Neural progenitor cell (in vitro differentiated cells): ENCODE results near the gene SLC6A3. TPM values are rescaled to one million over a fixed set of nuclear protein-coding genes. Genes with fewer than 3 reads are reported as not detected.
"Not testable (repeated sequence)": the region's sequence is repeated elsewhere in the genome, so short reads cannot be mapped to it uniquely, and the experiment has no call there.

Source experiments
- DNase-seq: peaks from one replicate; pipeline ENCODE4 v3.0.0-alpha.2; 2016; ENCODE audit warnings: low spot score
- H2AFZ ChIP-seq: fragments of 200-600 bp; sonication (generic); replicated peaks from 2 replicates; pipeline ENCODE4 v1.6.1; 2016; ENCODE audit warnings: antibody characterized with exemption
- H3F3A ChIP-seq: fragments of 200-600 bp; sonication (generic); 2 replicates; pipeline ENCODE4 v1.6.1; 2016; ENCODE audit warnings: antibody characterized with exemption, low read depth
- H3K27ac ChIP-seq: fragments of 200-600 bp; sonication (generic); 2 replicates; pipeline ENCODE4 v1.5.1; 2016; ENCODE audit warnings: mild to moderate bottlenecking
- H3K27me3 ChIP-seq: fragments of 200-600 bp; sonication (generic); 2 replicates; pipeline ENCODE4 v1.6.1; 2016; ENCODE audit warnings: mild to moderate bottlenecking, moderate library complexity
- H3K36me3 ChIP-seq: fragments of 200-600 bp; sonication (generic); 2 replicates; pipeline ENCODE4 v1.5.1; 2016
- H3K4me1 ChIP-seq: fragments of 200-600 bp; sonication (generic); 2 replicates; pipeline ENCODE4 v1.6.1; 2016; ENCODE audit warnings: mixed run types
- H3K4me2 ChIP-seq: fragments of 200-600 bp; sonication (generic); 2 replicates; pipeline ENCODE4 v1.6.1; 2016
- H3K4me3 ChIP-seq: fragments of 200-600 bp; sonication (generic); 2 replicates; pipeline ENCODE4 v1.5.1; 2016
- H3K79me2 ChIP-seq: fragments of 200-600 bp; sonication (generic); 2 replicates; pipeline ENCODE4 v1.6.1; 2016; ENCODE audit warnings: low read depth
- H3K9ac ChIP-seq: fragments of 200-600 bp; sonication (generic); 2 replicates; pipeline ENCODE4 v1.6.1; 2016
- H3K9me3 ChIP-seq: fragments of 200-600 bp; sonication (generic); 2 replicates; pipeline ENCODE4 v1.5.1; 2016; ENCODE audit warnings: low read depth
- H4K20me1 ChIP-seq: fragments of 200-600 bp; sonication (generic); 2 replicates; pipeline ENCODE4 v1.6.1; 2016; ENCODE audit warnings: low read depth
- H3K27ac Mint-ChIP-seq: 3 replicates; pipeline ENCODE4 v1.8.0; 2021; ENCODE audit warnings: mixed read lengths
- H3K27me3 Mint-ChIP-seq: 2 replicates; pipeline ENCODE4 v1.8.0; 2022; ENCODE audit warnings: low read depth, mild to moderate bottlenecking, inconsistent platforms, moderate library complexity, mixed read lengths; ENCODE audit not compliant: insufficient read depth
- H3K36me3 Mint-ChIP-seq: 3 replicates; pipeline ENCODE4 v1.8.0; 2021; ENCODE audit warnings: mixed read lengths
- H3K4me1 Mint-ChIP-seq: 3 replicates; pipeline ENCODE4 v1.8.0; 2021; ENCODE audit warnings: mixed read lengths
- H3K4me3 Mint-ChIP-seq: 3 replicates; pipeline ENCODE4 v1.8.0; 2021; ENCODE audit warnings: mild to moderate bottlenecking, moderate library complexity, mixed read lengths
- H3K9me3 Mint-ChIP-seq: 3 replicates; pipeline ENCODE4 v1.8.0; 2020; ENCODE audit warnings: mixed read lengths
- CTCF ChIP-seq: fragments of 200-600 bp; sonication (generic); IDR thresholded peaks from 2 replicates; pipeline ENCODE4 v1.5.1; 2017; ENCODE audit warnings: antibody characterized with exemption, mild to moderate bottlenecking
- EZH2 ChIP-seq: fragments of 200-600 bp; sonication (generic); IDR thresholded peaks from 2 replicates; pipeline ENCODE4 v1.6.1; 2017; ENCODE audit warnings: antibody characterized with exemption, mild to moderate bottlenecking, moderate library complexity
- EZH2phosphoT487 ChIP-seq: fragments of 200-600 bp; sonication (generic); IDR thresholded peaks from 2 replicates; pipeline ENCODE4 v1.6.1; 2017; ENCODE audit warnings: antibody characterized with exemption
- total RNA-seq: library from RNA; depleted of rRNA; stranded (reverse); fragments of >200 nt; gene quantifications from 2 replicates; pipeline ENCODE4 v1.2.3, GENCODE V29; 2015; ENCODE audit warnings: low replicate concordance

Gene SLC6A3
- total RNA-seq, 1 donor from 2014 or later: 0.32 TPM

- H3K27ac Mint-ChIP-seq: no peak overlapping the region
- TF ChIP-seq EZH2 (no peak), EZH2phosphoT487 (no peak), CTCF (no peak)
- H3K27me3 Mint-ChIP-seq: peaks cover 2% of the 10 kb centered on the region
- Histone ChIP-seq H3K27ac (no peak overlapping the region), H2AFZ (no peak overlapping the region), H3K9ac (no peak overlapping the region), H3K4me1 (no peaks in the 10 kb centered on the region), H3K79me2 (no peaks in the 10 kb centered on the region), H3K4me3 (no peak overlapping the region), H4K20me1 (peaks cover 3% of the 10 kb centered on the region), H3K9me3 (no peaks in the 10 kb centered on the region), H3K36me3 (no peaks in the 10 kb centered on the region), H3F3A (no peaks in the 10 kb centered on the region), H3K27me3 (no peaks in the 10 kb centered on the region), H3K4me2 (no peak overlapping the region)
- H3K36me3 Mint-ChIP-seq: peaks cover 8% of the 10 kb centered on the region
- H3K4me3 Mint-ChIP-seq: no peak overlapping the region
- no peaks in the 10 kb centered on the region for H3K9me3 Mint-ChIP-seq
- no peak for DNase-seq
- H3K4me1 Mint-ChIP-seq: peaks cover 2% of the 10 kb centered on the region
Measured at GRCh38 chr5:1476967-1477310, 31.7 kb upstream of the SLC6A3 start.

GRCh38 chr5:1476181-1476966 lies 31.1 kb upstream of the SLC6A3 start:
- Histone ChIP-seq H3K27me3 (no peaks in the 10 kb centered on the region), H3K4me2 (no peak overlapping the region), H3K4me1 (no peaks in the 10 kb centered on the region), H3K79me2 (no peaks in the 10 kb centered on the region), H3K9me3 (no peaks in the 10 kb centered on the region), H3K9ac (no peak overlapping the region), H3F3A (no peaks in the 10 kb centered on the region), H3K36me3 (no peaks in the 10 kb centered on the region), H4K20me1 (peaks cover 3% of the 10 kb centered on the region), H3K4me3 (no peak overlapping the region), H3K27ac (no peak overlapping the region), H2AFZ (no peak overlapping the region)
- no peaks in the 10 kb centered on the region for H3K9me3 Mint-ChIP-seq
- H3K27me3 Mint-ChIP-seq: peaks cover 2% of the 10 kb centered on the region
- peaks cover 2% of the 10 kb centered on the region for H3K4me1 Mint-ChIP-seq
- DNase-seq: no peak
- H3K4me3 Mint-ChIP-seq: no peak overlapping the region
- no peak for TF ChIP-seq CTCF
- no peak for TF ChIP-seq EZH2phosphoT487
- TF ChIP-seq EZH2: no peak
- H3K27ac Mint-ChIP-seq: no peak overlapping the region
- peaks cover 8% of the 10 kb centered on the region for H3K36me3 Mint-ChIP-seq

GRCh38 chr5:1475544-1475900 lies 30.3 kb upstream of the SLC6A3 start:
- H4K20me1 ChIP-seq, H3K27ac Mint-ChIP-seq, DNase-seq, H3K4me3 Mint-ChIP-seq, H3K27me3 Mint-ChIP-seq, H3K27me3 ChIP-seq, H3K9me3 ChIP-seq, H3F3A ChIP-seq, H3K9ac ChIP-seq, H3K4me2 ChIP-seq, H2AFZ ChIP-seq, H3K79me2 ChIP-seq, H3K27ac ChIP-seq, H3K4me1 Mint-ChIP-seq, H3K36me3 ChIP-seq, H3K4me3 ChIP-seq, H3K9me3 Mint-ChIP-seq, H3K4me1 ChIP-seq: not testable (repeated sequence)
- peaks cover 11% of the 10 kb centered on the region for H3K36me3 Mint-ChIP-seq

GRCh38 chr5:1474866-1475543 lies 29.8 kb upstream of the SLC6A3 start:
- no peak overlapping the region for H3K4me2 ChIP-seq
- TF ChIP-seq EZH2phosphoT487: no peak
- TF ChIP-seq EZH2: no peak
- TF ChIP-seq CTCF: no peak
- no peaks in the 10 kb centered on the region for H3K9me3 ChIP-seq
- no peaks in the 10 kb centered on the region for H4K20me1 ChIP-seq
- H2AFZ ChIP-seq: no peak overlapping the region
- Mint-ChIP-seq H3K36me3 (peaks cover 13% of the 10 kb centered on the region), H3K4me1 (peaks cover 5% of the 10 kb centered on the region), H3K9me3 (no peaks in the 10 kb centered on the region), H3K27ac (no peak overlapping the region), H3K27me3 (peaks cover 2% of the 10 kb centered on the region), H3K4me3 (no peak overlapping the region)
- H3K36me3 ChIP-seq: no peaks in the 10 kb centered on the region
- DNase-seq: no peak
- H3K4me3 ChIP-seq: no peak overlapping the region
- H3K9ac ChIP-seq: no peak overlapping the region
- no peaks in the 10 kb centered on the region for H3K79me2 ChIP-seq
- H3K27ac ChIP-seq: no peak overlapping the region
- H3K27me3 ChIP-seq: no peaks in the 10 kb centered on the region
- H3K4me1 ChIP-seq: no peaks in the 10 kb centered on the region
- H3F3A ChIP-seq: no peaks in the 10 kb centered on the region
